ENCODE data around the gene OPCML.

OPCML gene

GRCh38 chr11:133323354-133323753 lies 208.9 kb downstream of the OPCML start:
- no peak overlapping the region for H3K4me3 ChIP-seq (ENCODE audit: low read length)
- DNase-seq (ENCODE audit: low read depth), result no peak
- TF ChIP-seq CTCF (conservative IDR thresholded peaks at IDR 0.05; ENCODE audit: low read length), result no peak

DNA sequence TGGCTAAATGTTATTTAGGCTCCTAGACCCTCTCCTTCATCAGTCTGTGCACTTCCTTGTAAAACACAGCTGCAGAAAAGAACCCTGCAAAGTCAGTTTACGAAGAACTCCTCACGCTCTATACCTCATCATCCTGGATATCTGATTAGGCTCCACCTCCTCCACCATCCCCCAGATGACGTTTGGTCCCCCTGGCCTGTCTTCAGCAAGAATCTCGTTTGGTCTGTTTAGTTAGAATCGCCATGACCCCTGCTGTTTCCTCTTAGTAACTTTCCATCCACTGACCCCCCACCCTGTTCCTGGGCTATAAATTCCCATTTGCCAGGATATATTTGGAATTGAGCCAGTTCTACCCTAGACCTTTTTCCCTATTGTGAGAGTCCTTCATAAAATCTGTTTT lies 214.1 kb downstream of the OPCML start:
- DNase-seq (ENCODE audit: low read depth), result no peak
- TF ChIP-seq CTCF (conservative IDR thresholded peaks at IDR 0.05; ENCODE audit: low read length), result no peak

GRCh38 chr11:133311230-133311629 lies 221.1 kb downstream of the OPCML start:
- DNase-seq (ENCODE audit: low read depth), result no peak
- TF ChIP-seq CTCF (conservative IDR thresholded peaks at IDR 0.05; ENCODE audit: low read length), result no peak
- H3K4me3 ChIP-seq (ENCODE audit: low read length), result no peak overlapping the region

More for the DNA sequence above, 214.1 kb downstream of the OPCML start:
- no peak overlapping the region for H3K4me3 ChIP-seq (ENCODE audit: low read length)

DNA sequence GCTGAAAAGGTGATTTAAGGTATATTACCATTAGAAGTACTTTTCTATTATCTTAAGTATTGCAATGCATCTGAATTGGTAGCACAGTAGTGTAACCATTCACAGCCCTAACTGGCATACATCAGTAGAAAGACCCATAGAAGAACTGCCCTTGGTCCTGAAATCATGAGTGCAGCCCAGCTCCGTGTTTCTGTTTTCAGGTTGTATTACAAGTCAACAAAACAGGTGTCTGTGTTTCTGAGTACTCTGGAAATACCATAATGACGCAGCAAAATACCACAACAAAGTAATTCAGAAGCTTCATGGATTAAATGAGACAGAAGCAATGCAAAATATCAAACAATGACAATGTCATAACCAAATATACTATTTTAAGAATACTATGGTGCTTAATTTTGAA lies 226.3 kb downstream of the OPCML start:
- no peak for DNase-seq (ENCODE audit: low read depth)
- TF ChIP-seq CTCF (conservative IDR thresholded peaks at IDR 0.05; ENCODE audit: low read length), result no peak
- H3K4me3 ChIP-seq (ENCODE audit: low read length), result no peak overlapping the region

- H3K4me3 ChIP-seq (ENCODE audit: low read length), result no peak overlapping the region
- TF ChIP-seq CTCF (conservative IDR thresholded peaks at IDR 0.05; ENCODE audit: low read length), result no peak
- DNase-seq (ENCODE audit: low read depth), result no peak
These were observed 226.9 kb downstream of the OPCML start for GRCh38 chr11:133305208-133305956.

DNA sequence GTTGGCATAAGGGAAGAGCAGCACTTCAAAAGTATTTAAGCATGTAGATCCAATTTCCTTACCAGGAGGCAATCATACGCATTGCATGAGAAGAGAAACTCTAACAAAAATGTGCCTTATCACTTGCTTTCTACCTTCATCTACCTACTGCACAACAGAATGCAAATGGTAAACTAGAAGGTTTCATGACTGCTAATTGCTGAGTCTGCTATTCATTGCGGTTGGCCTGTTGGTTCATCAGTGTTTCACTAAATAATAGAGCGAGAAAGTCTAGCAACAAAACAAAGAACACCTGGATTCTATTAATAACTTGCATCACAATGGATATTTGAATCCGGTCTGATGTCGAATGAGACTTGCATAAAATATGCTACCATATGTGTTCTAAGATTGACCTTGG lies 229.0 kb downstream of the OPCML start:
- TF ChIP-seq CTCF (conservative IDR thresholded peaks at IDR 0.05; ENCODE audit: low read length), result no peak
- H3K4me3 ChIP-seq (ENCODE audit: low read length), result no peak overlapping the region
- DNase-seq (ENCODE audit: low read depth), result no peak

GRCh38 chr11:133302056-133302455 lies 230.2 kb downstream of the OPCML start:
- no peak for DNase-seq (ENCODE audit: low read depth)
- no peak overlapping the region for H3K4me3 ChIP-seq (ENCODE audit: low read length)
- TF ChIP-seq CTCF (conservative IDR thresholded peaks at IDR 0.05; ENCODE audit: low read length), result no peak

Data from AG10803 (cell line).